ENCODE data around the gene AGBL5. TPM values are rescaled to one million over a fixed set of nuclear protein-coding genes. Genes with fewer than 3 reads are reported as not detected.

AGBL5 gene
- total RNA-seq, 1 experiment from 2014 or later: 40.0 TPM

- no peaks in the 10 kb centered on the region for H3K79me2 ChIP-seq (ENCODE audit: insufficient read depth, low read length)
- POLR2A ChIA-PET: interaction anchor here (2.4 kb wide), 1 partner anchor 52 kb away, joined by 14 read pairs; no protein-coding TSS in a partner anchor
- H4K20me1 ChIP-seq (ENCODE audit: insufficient read depth): no peaks in the 10 kb centered on the region
- H2AFZ ChIP-seq (ENCODE audit: low read depth, low read length, poor library complexity, severe bottlenecking): no peak overlapping the region
- no peaks in the 10 kb centered on the region for H3K9me3 ChIP-seq (ENCODE audit: control insufficient read depth in 1 of 2, insufficient read depth in 1 of 2, low read depth in 1 of 2, low read length in 2 of 2)
- peaks cover 20 to 49% of the 10 kb centered on the region in 2 experiments for H3K4me1 ChIP-seq (ENCODE audit: control insufficient read depth in 1 of 2, insufficient read depth in 2 of 2, low read length in 2 of 2)
- CTCF ChIA-PET: interaction anchor here (2.5 to 7.7 kb wide), 2 partner anchors 53 to 169 kb away, joined by 43 to 154 read pairs; partner anchors contain the start of gene DPYSL5
- RAD21 ChIA-PET (ENCODE audit: low non-redundant PET in 1 of 2, low total read pairs in 2 of 2, uncharacterized antibody in 2 of 2, unreplicated experiment in 2 of 2): interaction anchor here (0.8 to 3.2 kb wide), 2 partner anchors 53 kb away, joined by 4 to 32 read pairs; no protein-coding TSS in a partner anchor
- H3K4me3 ChIP-seq (replicated peaks in 1 of 2; ENCODE audit: low read depth in 1 of 2, low read length in 2 of 2): no peak overlapping the region
- DNase-seq (ENCODE audit: low read depth, low spot score) (no peak), ATAC-seq (no peak)
- intact Hi-C loops (cut with micrococcal nuclease): no loop called here
- no peaks in the 10 kb centered on the region for H3K36me3 ChIP-seq (ENCODE audit: control insufficient read depth in 1 of 2, insufficient read depth in 2 of 2, low read length in 2 of 2)
- H3K27ac ChIP-seq (ENCODE audit: low read depth, low read length): no peak overlapping the region
- H3K4me2 ChIP-seq (ENCODE audit: low read length): no peak overlapping the region
- TF ChIP-seq TCF7L2 (IDR thresholded peaks at IDR 0.05; ENCODE audit: borderline replicate concordance, extremely low read depth, insufficient read depth, insufficient read length) (no peak), ATF3 (IDR thresholded peaks at IDR 0.05) (no peak), FOSL1 (IDR thresholded peaks at IDR 0.05; ENCODE audit: low read depth) (no peak), ELF1 (IDR thresholded peaks at IDR 0.05; ENCODE audit: borderline replicate concordance, low read depth) (no peak), SP1 (IDR thresholded peaks at IDR 0.05; ENCODE audit: low read depth) (no peak), SIN3A (IDR thresholded peaks at IDR 0.05; ENCODE audit: low read depth) (no peak), CBX3 (IDR thresholded peaks at IDR 0.05; ENCODE audit: low read depth) (no peak), EGR1 (IDR thresholded peaks at IDR 0.05; ENCODE audit: low read depth) (no peak), REST (IDR thresholded peaks at IDR 0.05; ENCODE audit: low read depth) (no peak), ZFX (IDR thresholded peaks at IDR 0.05) (no peak), JUND (IDR thresholded peaks at IDR 0.05) (no peak), ZNF274 (IDR thresholded peaks at IDR 0.05; ENCODE audit: low read depth, low read length) (no peak), YY1 (IDR thresholded peaks at IDR 0.05; ENCODE audit: extremely low read depth, insufficient replicate concordance, low read depth, low read length) (no peak), POLR2A (IDR thresholded peaks at IDR 0.05; ENCODE audit: borderline replicate concordance, extremely low read depth, insufficient read depth, insufficient read length) (no peak), EZH2 (IDR thresholded peaks at IDR 0.05) (no peak), CEBPB (IDR thresholded peaks at IDR 0.05; ENCODE audit: low read depth) (no peak)
- TF ChIP-seq, protein P1, sequence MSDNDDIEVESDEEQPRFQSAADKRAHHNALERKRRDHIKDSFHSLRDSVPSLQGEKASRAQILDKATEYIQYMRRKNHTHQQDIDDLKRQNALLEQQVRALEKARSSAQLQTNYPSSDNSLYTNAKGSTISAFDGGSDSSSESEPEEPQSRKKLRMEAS (IDR thresholded peaks at IDR 0.05): no peak
- TF ChIP-seq, protein P2, sequence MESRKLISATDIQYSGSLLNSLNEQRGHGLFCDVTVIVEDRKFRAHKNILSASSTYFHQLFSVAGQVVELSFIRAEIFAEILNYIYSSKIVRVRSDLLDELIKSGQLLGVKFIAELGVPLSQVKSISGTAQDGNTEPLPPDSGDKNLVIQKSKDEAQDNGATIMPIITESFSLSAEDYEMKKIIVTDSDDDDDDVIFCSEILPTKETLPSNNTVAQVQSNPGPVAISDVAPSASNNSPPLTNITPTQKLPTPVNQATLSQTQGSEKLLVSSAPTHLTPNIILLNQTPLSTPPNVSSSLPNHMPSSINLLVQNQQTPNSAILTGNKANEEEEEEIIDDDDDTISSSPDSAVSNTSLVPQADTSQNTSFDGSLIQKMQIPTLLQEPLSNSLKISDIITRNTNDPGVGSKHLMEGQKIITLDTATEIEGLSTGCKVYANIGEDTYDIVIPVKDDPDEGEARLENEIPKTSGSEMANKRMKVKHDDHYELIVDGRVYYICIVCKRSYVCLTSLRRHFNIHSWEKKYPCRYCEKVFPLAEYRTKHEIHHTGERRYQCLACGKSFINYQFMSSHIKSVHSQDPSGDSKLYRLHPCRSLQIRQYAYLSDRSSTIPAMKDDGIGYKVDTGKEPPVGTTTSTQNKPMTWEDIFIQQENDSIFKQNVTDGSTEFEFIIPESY (IDR thresholded peaks at IDR 0.05; ENCODE audit: extremely low read depth, insufficient replicate concordance, low read length): no peak
- TF ChIP-seq, protein P3, sequence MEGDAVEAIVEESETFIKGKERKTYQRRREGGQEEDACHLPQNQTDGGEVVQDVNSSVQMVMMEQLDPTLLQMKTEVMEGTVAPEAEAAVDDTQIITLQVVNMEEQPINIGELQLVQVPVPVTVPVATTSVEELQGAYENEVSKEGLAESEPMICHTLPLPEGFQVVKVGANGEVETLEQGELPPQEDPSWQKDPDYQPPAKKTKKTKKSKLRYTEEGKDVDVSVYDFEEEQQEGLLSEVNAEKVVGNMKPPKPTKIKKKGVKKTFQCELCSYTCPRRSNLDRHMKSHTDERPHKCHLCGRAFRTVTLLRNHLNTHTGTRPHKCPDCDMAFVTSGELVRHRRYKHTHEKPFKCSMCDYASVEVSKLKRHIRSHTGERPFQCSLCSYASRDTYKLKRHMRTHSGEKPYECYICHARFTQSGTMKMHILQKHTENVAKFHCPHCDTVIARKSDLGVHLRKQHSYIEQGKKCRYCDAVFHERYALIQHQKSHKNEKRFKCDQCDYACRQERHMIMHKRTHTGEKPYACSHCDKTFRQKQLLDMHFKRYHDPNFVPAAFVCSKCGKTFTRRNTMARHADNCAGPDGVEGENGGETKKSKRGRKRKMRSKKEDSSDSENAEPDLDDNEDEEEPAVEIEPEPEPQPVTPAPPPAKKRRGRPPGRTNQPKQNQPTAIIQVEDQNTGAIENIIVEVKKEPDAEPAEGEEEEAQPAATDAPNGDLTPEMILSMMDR (IDR thresholded peaks at IDR 0.05 in 2 of 3, conservative IDR thresholded peaks at IDR 0.05 in 1 of 3; ENCODE audit: borderline replicate concordance in 1 of 3, insufficient read depth in 1 of 3, low read depth in 2 of 3, low read length in 2 of 3): no peak
- H3K9me2 ChIP-seq (ENCODE audit: insufficient read depth): no peaks in the 10 kb centered on the region
- no peaks in the 10 kb centered on the region for H3K27me3 ChIP-seq (ENCODE audit: insufficient read depth, low read length)
- no TSS peak for BruUV-seq (replicated peaks)
- no peak overlapping the region for H3K9ac ChIP-seq (ENCODE audit: low read length)
Measured at GRCh38 chr2:27014771-27015433, 36.6 kb upstream of the AGBL5 start.

Measured in HCT116 (cell line).